Activated CD4-positive, alpha-beta T cell treated with anti-CD3 and anti-CD28 coated beads for 24 hours (primary cell): ENCODE data around the gene HCRTR1.

ENCODE experiments used
- DNase-seq, 2 donors: peaks; one replicate each; pipeline ENCODE4 v3.0.0-alpha.2; 2020; ENCODE audit warnings: low read depth in 2 of 2

Gene HCRTR1

GRCh38 chr1:31626223-31627207 is 9.0 kb downstream of the HCRTR1 start:
- no peak for DNase-seq

- DNase-seq: no peak
These were observed 9.9 kb downstream of the HCRTR1 start for GRCh38 chr1:31627301-31627929.

- DNase-seq: no peak
These were observed 10.6 kb downstream of the HCRTR1 start for GRCh38 chr1:31627930-31628559.

GRCh38 chr1:31628931-31629556 is 11.6 kb downstream of the HCRTR1 start:
- DNase-seq: no peak

- DNase-seq: no peak
These were observed 15.2 kb downstream of the HCRTR1 start for GRCh38 chr1:31632649-31633048.

- peak in 1 of 2 donors; percentile 29 for DNase-seq
These were observed 15.6 kb downstream of the HCRTR1 start for GRCh38 chr1:31633117-31633516.

GRCh38 chr1:31637915-31638673 is 20.6 kb downstream of the HCRTR1 start:
- DNase-seq: no peak

GRCh38 chr1:31639543-31639942 is 22.1 kb downstream of the HCRTR1 start:
- DNase-seq: no peak

GRCh38 chr1:31640179-31640578 is 22.7 kb downstream of the HCRTR1 start:
- DNase-seq: no peak

GRCh38 chr1:31640964-31641363 is 23.5 kb downstream of the HCRTR1 start:
- DNase-seq: no peak

- DNase-seq: no peak
These were observed 24.9 kb downstream of the HCRTR1 start for GRCh38 chr1:31642366-31642765.

GRCh38 chr1:31642897-31643296 is 25.4 kb downstream of the HCRTR1 start:
- no peak for DNase-seq

GRCh38 chr1:31643976-31644559 is 26.6 kb downstream of the HCRTR1 start:
- DNase-seq: no peak

GRCh38 chr1:31644560-31645273 is 27.2 kb downstream of the HCRTR1 start, which contains the start of gene PEF1:
TSS of gene PEF1 (minus strand) at chr1:31644876. CDS start at chr1:31644864, 12 bp downstream.
- DNase-seq: peak; percentile 99

- DNase-seq: no peak
These were observed 27.7 kb downstream of the HCRTR1 start for GRCh38 chr1:31645274-31645568.

GRCh38 chr1:31646259-31646960 is 28.9 kb downstream of the HCRTR1 start:
- no peak for DNase-seq

- DNase-seq: no peak
These were observed 29.6 kb downstream of the HCRTR1 start for GRCh38 chr1:31647106-31647505.

- DNase-seq: no peak
These were observed 30.7 kb downstream of the HCRTR1 start for GRCh38 chr1:31648190-31648589.

GRCh38 chr1:31648641-31649357 is 31.3 kb downstream of the HCRTR1 start:
- no peak for DNase-seq
